Measurements from ENCODE around the gene AZU1. TPM values are rescaled to one million over a fixed set of nuclear protein-coding genes. Genes with fewer than 3 reads are reported as not detected.
A peak's percentile ranks its signal among the peaks of the same experiment; 100 is the strongest.

AZU1 gene
- total RNA-seq, 4 donors from 2014 or later = 0.40 TPM; not detected in 3

DNA sequence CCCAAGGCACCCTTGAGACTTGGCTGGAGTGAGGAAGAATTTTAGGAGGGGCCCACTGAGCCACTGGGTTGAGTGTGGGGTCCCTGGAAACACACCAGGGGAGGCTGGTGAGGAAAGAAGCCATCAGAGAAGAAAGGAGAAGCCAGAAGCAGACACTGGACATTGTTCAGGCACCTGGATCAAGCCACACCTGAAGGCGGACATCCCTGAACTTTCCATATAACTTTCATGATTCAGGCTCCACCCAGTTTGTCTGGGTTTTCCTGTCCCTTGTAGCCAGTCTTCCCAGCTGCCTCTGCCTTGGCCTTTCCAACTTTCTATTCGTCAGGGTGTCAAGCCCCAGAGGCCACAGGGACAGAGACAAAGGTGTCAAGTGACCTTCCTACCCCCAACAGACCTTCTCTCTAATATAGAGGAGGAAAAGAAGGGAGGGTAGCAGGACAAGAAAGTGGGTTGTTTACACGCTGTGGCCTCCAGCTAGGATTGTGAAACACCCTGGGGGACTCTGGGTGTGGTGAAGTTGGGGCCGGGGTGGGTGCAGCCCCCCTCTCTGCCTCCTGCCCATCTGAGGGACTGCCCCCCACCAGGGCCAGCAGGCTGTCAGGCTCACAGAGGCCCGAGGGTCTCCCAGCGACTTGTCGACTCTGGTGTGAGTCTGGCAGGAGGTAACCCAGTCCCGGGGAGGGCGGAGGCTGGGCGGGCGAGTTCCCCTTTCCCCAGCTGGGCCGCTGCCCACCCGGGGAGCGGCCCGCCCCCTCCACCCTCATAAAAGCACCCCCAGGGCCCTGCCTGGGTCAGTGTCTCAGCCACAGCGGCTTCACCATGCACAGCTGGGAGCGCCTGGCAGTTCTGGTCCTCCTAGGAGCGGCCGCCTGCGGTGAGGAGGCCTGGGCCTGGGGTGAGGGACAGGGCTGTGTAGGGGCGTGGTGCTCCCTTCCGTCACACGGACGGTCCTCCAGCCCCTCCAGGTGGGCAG, 31.5 kb downstream of the AZU1 start, which contains the start of gene CFD:
Gene CFD (plus strand): TSS at position 797 of the 976 bp plus-strand sequence. CDS start 26 bp downstream, at position 823.
- no peaks in the 10 kb centered on the region for H3K9me3 ChIP-seq
- peak within 1 kb of the TSS in 3 of 4 donors; percentile 62 to 76 (median 68) for H3K27ac ChIP-seq
- H3K36me3 ChIP-seq = no peaks in the 10 kb centered on the region
- H3K4me3 ChIP-seq = peak within 1 kb of the TSS; percentile 10 to 51
- peaks cover 82% of the 10 kb centered on the region for H3K27me3 ChIP-seq
- peaks cover 0 to 54% (median 7%) of the 10 kb centered on the region in 3 donors for H3K4me1 ChIP-seq
- 0 to 20% methylated on average over 1 of the region's 24 CpGs for WGBS, 2 donors (ENCODE audit: low coverage in 1 of 2)
- ATAC-seq = peak; percentile 63
- peak; percentile 79 to 87 for TF ChIP-seq POLR2A (IDR thresholded peaks at IDR 0.05)
- no peak for TF ChIP-seq EP300 (IDR thresholded peaks at IDR 0.05)
- TF ChIP-seq POLR2AphosphoS5 (IDR thresholded peaks at IDR 0.05) = peak; percentile 37
- TF ChIP-seq, protein P1, sequence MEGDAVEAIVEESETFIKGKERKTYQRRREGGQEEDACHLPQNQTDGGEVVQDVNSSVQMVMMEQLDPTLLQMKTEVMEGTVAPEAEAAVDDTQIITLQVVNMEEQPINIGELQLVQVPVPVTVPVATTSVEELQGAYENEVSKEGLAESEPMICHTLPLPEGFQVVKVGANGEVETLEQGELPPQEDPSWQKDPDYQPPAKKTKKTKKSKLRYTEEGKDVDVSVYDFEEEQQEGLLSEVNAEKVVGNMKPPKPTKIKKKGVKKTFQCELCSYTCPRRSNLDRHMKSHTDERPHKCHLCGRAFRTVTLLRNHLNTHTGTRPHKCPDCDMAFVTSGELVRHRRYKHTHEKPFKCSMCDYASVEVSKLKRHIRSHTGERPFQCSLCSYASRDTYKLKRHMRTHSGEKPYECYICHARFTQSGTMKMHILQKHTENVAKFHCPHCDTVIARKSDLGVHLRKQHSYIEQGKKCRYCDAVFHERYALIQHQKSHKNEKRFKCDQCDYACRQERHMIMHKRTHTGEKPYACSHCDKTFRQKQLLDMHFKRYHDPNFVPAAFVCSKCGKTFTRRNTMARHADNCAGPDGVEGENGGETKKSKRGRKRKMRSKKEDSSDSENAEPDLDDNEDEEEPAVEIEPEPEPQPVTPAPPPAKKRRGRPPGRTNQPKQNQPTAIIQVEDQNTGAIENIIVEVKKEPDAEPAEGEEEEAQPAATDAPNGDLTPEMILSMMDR (IDR thresholded peaks at IDR 0.05) = no peak

DNA sequence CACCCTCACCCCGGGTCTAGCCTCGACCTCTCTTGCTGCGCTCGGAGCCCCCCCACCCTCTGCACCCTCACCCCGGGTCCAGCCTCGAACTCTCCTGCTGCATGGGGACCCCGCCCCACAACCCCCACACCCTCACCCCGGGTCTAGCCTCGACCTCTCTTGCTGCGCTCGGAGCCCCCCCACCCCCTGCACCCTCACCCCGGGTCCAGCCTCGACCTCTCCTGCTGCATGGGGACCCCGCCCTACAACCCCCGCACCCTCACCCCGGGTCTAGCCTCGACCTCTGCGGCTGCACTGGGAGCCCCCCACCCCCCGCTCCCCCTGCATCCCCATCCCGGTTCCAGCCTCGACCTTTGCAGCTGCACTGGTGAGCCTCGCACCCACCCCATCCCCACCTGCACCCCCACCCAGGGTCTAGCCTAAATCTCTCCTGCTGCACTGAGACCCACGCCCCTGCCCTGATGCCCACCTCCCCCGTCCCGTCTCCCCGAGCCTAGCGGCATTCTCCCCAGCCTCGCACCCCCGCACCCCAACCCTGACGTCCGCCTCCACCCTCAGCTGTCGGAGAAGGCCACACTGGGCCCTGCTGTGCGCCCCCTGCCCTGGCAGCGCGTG, 33.6 kb downstream of the AZU1 start:
- H3K4me3 ChIP-seq = peak overlapping the region in 1 of 2 donors; percentile 51
- H3K27ac ChIP-seq = peak overlapping the region in 1 of 4 donors; percentile 76
- ATAC-seq = no peak
- H3K9me3 ChIP-seq = no peaks in the 10 kb centered on the region
- WGBS, 2 donors (ENCODE audit: low coverage in 1 of 2) = no CpG with 5 or more reads among the region's 35 CpGs
- H3K27me3 ChIP-seq = peaks cover 64% of the 10 kb centered on the region
- H3K4me1 ChIP-seq = peaks cover 0 to 55% (median 7%) of the 10 kb centered on the region in 3 donors
- TF ChIP-seq, protein P1 (IDR thresholded peaks at IDR 0.05) = no peak
- no peak for TF ChIP-seq POLR2A (IDR thresholded peaks at IDR 0.05)
- TF ChIP-seq EP300 (IDR thresholded peaks at IDR 0.05) = no peak
- TF ChIP-seq POLR2AphosphoS5 (IDR thresholded peaks at IDR 0.05) = no peak
- H3K36me3 ChIP-seq = no peaks in the 10 kb centered on the region

DNA sequence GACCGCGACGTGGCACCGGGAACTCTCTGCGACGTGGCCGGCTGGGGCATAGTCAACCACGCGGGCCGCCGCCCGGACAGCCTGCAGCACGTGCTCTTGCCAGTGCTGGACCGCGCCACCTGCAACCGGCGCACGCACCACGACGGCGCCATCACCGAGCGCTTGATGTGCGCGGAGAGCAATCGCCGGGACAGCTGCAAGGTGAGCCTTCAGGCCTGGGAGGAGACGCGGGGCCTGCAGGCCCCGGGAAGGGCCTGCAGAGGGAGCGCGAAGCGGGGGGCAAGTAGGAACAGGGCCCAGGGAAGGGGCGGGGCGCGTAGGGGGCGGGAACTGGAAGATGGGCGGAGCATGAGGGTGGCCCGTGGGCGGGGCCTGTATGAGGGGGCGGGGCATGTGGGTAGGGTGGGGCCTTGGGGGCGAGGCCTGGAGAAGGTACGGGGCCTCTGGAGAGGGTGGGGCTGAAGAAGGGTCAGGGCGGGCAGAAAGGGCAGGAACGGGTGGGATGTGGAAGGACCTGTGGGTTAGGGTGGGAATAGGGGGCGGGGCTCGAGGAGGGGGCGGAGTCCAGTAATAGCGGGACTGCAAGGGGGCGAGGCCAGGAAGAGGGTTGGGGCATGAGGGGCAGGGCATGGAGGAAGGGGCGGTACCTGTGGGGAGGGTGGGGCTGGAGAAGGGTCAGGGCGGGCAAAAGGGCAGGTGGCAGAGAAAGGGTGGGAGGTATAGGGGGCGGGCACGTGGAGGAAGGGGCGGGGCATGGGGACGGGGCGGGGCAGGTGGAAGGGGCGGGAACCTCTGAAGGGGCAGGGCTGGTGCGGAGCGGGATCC, 34.3 kb downstream of the AZU1 start:
- no peak for ATAC-seq
- whole genome bisulfite sequencing, 2 donors (ENCODE audit: low coverage in 1 of 2) = 0% methylated on average over 5 of the region's 60 CpGs; no CpG with 5 or more reads in 1 of the 2 donors
- H3K27me3 ChIP-seq = peaks cover 62% of the 10 kb centered on the region
- H3K36me3 ChIP-seq = no peaks in the 10 kb centered on the region
- H3K27ac ChIP-seq = peak overlapping the region in 1 of 4 donors; percentile 45
- H3K4me1 ChIP-seq = peaks cover 0 to 55% (median 7%) of the 10 kb centered on the region in 3 donors
- no peaks in the 10 kb centered on the region for H3K9me3 ChIP-seq
- TF ChIP-seq, protein P1 (IDR thresholded peaks at IDR 0.05) = no peak
- TF ChIP-seq POLR2AphosphoS5 (IDR thresholded peaks at IDR 0.05) (no peak), POLR2A (IDR thresholded peaks at IDR 0.05) (no peak), EP300 (IDR thresholded peaks at IDR 0.05) (no peak)
- H3K4me3 ChIP-seq = peak overlapping the region in 1 of 2 donors; percentile 51

DNA sequence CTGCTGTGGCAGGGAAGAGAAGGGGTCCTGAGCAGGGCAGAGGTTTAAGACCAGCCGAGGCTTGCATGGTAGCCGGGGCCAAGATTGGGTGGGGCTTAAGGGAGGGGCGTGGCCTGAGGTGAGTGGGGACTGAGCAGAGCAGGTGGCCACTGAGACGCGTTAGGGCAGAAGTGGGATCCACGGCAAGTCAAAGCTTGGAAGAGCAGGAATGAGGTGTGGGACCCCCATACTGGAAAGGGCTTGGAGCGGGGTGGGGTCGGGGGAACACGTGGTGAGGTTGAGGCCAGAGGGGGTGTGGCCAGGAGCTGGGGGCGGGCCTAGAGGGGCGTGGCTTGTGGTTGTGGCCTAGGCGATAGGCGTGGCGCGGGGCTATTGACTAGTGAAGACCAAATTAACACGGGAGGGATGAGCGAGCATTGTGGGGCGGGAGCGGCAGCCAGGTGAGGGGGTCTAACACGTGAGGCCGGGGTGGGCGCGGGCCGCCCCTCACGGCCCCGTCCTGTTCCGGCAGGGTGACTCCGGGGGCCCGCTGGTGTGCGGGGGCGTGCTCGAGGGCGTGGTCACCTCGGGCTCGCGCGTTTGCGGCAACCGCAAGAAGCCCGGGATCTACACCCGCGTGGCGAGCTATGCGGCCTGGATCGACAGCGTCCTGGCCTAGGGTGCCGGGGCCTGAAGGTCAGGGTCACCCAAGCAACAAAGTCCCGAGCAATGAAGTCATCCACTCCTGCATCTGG, 35.1 kb downstream of the AZU1 start:
- Histone ChIP-seq H3K27me3 (peaks cover 55% of the 10 kb centered on the region), H3K9me3 (no peaks in the 10 kb centered on the region), H3K4me1 (peaks cover 0 to 55% (median 7%) of the 10 kb centered on the region in 3 donors), H3K27ac (peak overlapping the region in 1 of 4 donors; percentile 45), H3K4me3 (peak overlapping the region in 1 of 2 donors; percentile 51), H3K36me3 (peaks cover 0 to 5% of the 10 kb centered on the region in 2 donors)
- TF ChIP-seq EP300 (IDR thresholded peaks at IDR 0.05) = no peak
- TF ChIP-seq POLR2A (IDR thresholded peaks at IDR 0.05) = no peak
- TF ChIP-seq, protein P1 (IDR thresholded peaks at IDR 0.05) = no peak
- no peak for TF ChIP-seq POLR2AphosphoS5 (IDR thresholded peaks at IDR 0.05)
- no peak for ATAC-seq
- 16 to 45% methylated on average over 4 to 23 of the region's 48 CpGs for WGBS, 2 donors (ENCODE audit: low coverage in 1 of 2)

Data from gastroesophageal sphincter (tissue), 4 donors.